Loucy (cell line): ENCODE measurements around the gene THRAP3.

Source experiments
- CTCF ChIP-seq: fragments of 200-600 bp; sonication (generic); conservative IDR thresholded peaks from 2 replicates; pipeline ENCODE4 v1.5.1; 2014; ENCODE audit warnings: mild to moderate bottlenecking, antibody characterized with exemption, low read length
- EZH2phosphoT487 ChIP-seq: fragments of 200-600 bp; IDR thresholded peaks from 2 replicates; pipeline ENCODE4 v1.6.1; 2018; ENCODE audit warnings: antibody characterized with exemption, mild to moderate bottlenecking, moderate library complexity, borderline replicate concordance

GRCh38 chr1:36306210-36306901, 82.1 kb downstream of the THRAP3 start, which contains the start of gene SH3D21:
- no peak for TF ChIP-seq EZH2phosphoT487
- no peak for TF ChIP-seq CTCF
